SU-DHL-6 (cell line): Measurements from ENCODE around the gene RAB26.

ENCODE experiments used
- EZH2phosphoT487 ChIP-seq: fragments of 200-600 bp; sonication (generic), shearing (Covaris generic); conservative IDR thresholded peaks from 2 replicates; pipeline ENCODE4 v1.6.1; 2018; ENCODE audit warnings: mild to moderate bottlenecking, antibody characterized with exemption, low read length, moderate library complexity, mixed read lengths
- TF ChIP-seq, protein P1 (sequence below): fragments of 200-600 bp; sonication (generic); IDR thresholded peaks from one replicate; pipeline ENCODE4 v1.5.1; 2017; ENCODE audit warnings: antibody characterized with exemption, mild to moderate bottlenecking, low read length, moderate library complexity; ENCODE audit not compliant: insufficient read depth, poor library complexity, severe bottlenecking

DNA sequence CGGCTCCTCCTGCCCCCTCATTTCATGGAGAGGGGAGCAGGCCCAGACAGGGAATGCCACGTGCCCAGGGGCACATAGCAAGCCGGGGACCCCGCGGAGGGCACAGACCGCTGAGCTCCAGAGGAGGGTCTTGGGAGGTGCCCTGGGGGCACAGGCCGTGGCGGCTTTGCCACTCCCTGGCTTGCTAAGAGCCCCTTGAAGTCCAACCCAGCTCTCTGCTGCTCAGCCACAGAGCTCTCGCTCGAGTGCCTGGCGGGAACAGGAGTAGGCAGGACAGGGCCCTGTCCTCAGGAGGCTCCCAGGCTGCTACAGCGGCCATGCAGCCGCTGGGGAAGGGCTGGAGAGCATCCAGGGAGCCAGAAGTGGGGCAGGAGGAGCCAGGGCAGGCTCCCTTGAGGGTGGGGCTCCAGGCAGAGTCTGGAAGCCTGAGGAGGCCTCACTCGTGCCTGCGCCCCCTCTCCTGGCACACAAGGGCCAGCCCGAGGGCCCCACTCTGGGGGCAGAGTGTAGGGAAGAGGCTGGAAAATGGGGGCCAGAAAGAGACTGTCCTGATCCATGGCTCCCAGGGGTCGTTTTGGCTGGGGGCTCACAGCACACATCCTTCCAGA lies 4.4 kb upstream of the RAB26 start:
- TF ChIP-seq, protein P1, sequence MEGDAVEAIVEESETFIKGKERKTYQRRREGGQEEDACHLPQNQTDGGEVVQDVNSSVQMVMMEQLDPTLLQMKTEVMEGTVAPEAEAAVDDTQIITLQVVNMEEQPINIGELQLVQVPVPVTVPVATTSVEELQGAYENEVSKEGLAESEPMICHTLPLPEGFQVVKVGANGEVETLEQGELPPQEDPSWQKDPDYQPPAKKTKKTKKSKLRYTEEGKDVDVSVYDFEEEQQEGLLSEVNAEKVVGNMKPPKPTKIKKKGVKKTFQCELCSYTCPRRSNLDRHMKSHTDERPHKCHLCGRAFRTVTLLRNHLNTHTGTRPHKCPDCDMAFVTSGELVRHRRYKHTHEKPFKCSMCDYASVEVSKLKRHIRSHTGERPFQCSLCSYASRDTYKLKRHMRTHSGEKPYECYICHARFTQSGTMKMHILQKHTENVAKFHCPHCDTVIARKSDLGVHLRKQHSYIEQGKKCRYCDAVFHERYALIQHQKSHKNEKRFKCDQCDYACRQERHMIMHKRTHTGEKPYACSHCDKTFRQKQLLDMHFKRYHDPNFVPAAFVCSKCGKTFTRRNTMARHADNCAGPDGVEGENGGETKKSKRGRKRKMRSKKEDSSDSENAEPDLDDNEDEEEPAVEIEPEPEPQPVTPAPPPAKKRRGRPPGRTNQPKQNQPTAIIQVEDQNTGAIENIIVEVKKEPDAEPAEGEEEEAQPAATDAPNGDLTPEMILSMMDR, result no peak
- TF ChIP-seq EZH2phosphoT487, result no peak
